ENCODE measurements around the gene UBE4A.

DNA sequence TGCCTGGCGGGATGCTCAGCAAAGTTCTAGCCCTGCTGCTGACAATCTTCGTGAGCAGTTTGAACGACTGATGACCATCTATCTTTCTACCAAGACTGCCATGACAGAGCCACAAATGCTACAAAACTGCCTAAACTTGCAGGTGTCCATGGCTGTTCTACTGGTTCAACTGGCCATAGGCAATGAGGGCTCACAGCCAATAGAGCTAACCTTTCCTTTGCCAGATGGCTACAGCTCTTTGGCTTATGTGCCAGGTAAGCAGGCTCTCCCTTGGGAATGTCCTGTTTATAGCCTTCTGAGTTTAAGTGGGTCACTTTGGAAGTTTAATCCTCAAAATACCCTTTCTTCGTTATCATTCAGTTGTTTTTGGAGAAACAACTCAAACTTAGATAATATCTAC lies 20.1 kb downstream of the UBE4A start:
- TF ChIP-seq POLR2AphosphoS5 (IDR thresholded peaks at IDR 0.05; ENCODE audit: low read depth, low read length) (no peak), SIN3A (IDR thresholded peaks at IDR 0.05; ENCODE audit: borderline replicate concordance, insufficient read depth, low read length) (no peak), FOXP2 (optimal IDR thresholded peaks at IDR 0.05; ENCODE audit: borderline replicate concordance, extremely low read depth, extremely low read length, insufficient read depth) (no peak), TAF1 (IDR thresholded peaks at IDR 0.05; ENCODE audit: borderline replicate concordance, insufficient read depth, low read length) (no peak)
- TF ChIP-seq, protein P1, sequence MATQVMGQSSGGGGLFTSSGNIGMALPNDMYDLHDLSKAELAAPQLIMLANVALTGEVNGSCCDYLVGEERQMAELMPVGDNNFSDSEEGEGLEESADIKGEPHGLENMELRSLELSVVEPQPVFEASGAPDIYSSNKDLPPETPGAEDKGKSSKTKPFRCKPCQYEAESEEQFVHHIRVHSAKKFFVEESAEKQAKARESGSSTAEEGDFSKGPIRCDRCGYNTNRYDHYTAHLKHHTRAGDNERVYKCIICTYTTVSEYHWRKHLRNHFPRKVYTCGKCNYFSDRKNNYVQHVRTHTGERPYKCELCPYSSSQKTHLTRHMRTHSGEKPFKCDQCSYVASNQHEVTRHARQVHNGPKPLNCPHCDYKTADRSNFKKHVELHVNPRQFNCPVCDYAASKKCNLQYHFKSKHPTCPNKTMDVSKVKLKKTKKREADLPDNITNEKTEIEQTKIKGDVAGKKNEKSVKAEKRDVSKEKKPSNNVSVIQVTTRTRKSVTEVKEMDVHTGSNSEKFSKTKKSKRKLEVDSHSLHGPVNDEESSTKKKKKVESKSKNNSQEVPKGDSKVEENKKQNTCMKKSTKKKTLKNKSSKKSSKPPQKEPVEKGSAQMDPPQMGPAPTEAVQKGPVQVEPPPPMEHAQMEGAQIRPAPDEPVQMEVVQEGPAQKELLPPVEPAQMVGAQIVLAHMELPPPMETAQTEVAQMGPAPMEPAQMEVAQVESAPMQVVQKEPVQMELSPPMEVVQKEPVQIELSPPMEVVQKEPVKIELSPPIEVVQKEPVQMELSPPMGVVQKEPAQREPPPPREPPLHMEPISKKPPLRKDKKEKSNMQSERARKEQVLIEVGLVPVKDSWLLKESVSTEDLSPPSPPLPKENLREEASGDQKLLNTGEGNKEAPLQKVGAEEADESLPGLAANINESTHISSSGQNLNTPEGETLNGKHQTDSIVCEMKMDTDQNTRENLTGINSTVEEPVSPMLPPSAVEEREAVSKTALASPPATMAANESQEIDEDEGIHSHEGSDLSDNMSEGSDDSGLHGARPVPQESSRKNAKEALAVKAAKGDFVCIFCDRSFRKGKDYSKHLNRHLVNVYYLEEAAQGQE (IDR thresholded peaks at IDR 0.05; ENCODE audit: insufficient read depth in 1 of 2, low read depth in 2 of 2, low read length in 2 of 2): no peak
